Stromal cell of bone marrow (primary cell): ENCODE data around the gene KIFC3.
"Not testable (repeated sequence)": the region's sequence is repeated elsewhere in the genome, so short reads cannot be mapped to it uniquely, and the experiment has no call there.

Experiments used
- DNase-seq: peaks from one replicate; pipeline ENCODE4 v3.0.0-alpha.2; 2012; ENCODE audit warnings: low read depth

The KIFC3 gene

DNA sequence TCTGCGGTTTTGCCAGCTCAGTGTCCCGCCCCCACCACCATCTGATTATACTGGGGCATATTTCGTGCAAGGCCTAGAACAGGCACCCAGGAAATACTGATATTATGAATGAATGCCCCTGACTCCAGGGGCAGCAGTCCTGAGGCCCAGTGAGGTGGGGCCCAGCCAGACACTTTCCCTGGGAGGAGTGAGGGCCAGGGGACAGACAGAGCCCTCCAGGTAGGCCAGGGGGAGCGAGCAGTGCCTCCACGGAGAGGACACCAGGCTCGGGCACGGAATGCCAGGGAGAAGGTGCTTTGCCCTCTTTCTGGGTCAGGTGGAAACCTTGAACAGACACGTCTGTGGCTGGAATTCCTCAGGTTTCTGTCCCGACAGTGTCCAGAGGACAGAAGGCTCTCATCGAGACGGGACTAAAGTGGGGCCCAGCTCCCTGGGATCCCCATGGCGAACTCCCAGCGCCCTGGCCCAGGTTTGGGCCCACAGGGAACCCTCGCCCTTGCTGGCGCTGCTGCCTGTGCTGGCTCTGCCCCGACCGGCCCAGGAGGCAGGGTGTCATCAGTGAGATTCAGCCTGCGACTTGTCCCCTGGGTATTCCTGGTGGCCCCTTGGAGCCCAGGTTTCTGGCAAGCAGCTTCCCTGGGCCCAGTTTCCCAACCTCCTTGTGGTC is 62.4 kb downstream of the KIFC3 start:
- no peak for DNase-seq

DNA sequence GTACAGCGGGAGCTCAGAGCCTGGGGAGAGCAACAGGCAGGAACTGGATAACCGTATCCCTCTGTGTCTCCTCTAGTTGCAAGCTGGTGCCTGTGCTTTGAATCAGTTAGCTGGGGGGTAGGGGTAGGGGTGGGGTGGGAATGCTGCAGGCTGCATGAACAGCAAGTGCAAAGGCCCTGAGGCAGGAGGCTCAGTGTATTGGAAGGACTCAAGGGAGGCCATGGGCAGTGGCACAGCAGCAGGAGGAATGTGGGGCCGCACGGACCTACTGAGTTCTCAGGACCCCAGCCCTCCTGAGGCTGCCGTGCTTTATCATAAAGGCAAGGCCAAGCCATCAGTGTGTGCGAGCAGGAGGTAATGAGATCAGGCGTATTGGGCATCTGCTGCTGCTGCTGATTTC is 63.4 kb downstream of the KIFC3 start:
- DNase-seq: no peak

DNA sequence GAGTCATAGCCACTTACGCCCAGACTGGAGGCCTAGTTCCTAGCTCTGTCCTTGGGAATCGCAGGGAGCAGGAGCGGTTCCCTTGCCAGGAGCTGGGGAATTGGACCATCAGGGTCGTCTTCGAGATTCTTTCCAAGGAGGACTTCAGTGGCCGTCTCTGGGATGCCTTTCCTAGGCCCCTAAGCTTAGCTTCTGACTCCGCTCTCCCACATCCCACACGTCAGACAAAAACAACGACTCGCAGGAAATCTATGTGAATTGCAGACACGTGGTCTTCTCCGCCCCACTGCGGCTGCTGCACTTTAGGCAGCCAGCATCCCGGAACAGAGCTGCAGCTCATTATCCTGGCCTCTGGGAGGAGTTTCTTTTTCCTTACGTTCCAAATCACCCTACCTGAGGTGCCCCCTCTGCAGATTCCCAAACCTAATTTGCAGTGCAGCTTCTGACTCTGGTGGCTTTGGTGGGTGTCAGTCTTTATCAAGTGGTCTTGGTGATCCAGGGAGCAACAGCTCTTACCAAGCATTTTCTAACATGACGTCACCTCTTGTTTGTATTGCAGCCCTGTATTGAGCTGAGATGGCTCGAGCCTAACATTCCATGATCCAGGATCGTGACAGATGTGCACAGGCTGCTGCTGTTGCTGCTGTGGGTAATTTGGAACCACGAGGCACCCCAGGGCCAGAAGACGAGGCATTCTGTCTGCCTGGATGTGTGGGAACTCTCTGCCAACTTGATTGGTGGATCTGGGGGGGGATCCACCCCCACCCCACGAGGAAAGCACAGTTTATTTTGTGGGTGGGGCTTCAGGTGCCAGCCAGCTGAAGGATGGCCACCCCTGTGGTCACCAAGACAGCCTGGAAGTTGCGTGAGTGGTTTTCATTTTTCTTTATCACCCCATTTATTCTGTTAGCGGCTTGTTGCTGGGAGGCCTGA is 65.6 kb downstream of the KIFC3 start:
- DNase-seq: peak; percentile 63

DNA sequence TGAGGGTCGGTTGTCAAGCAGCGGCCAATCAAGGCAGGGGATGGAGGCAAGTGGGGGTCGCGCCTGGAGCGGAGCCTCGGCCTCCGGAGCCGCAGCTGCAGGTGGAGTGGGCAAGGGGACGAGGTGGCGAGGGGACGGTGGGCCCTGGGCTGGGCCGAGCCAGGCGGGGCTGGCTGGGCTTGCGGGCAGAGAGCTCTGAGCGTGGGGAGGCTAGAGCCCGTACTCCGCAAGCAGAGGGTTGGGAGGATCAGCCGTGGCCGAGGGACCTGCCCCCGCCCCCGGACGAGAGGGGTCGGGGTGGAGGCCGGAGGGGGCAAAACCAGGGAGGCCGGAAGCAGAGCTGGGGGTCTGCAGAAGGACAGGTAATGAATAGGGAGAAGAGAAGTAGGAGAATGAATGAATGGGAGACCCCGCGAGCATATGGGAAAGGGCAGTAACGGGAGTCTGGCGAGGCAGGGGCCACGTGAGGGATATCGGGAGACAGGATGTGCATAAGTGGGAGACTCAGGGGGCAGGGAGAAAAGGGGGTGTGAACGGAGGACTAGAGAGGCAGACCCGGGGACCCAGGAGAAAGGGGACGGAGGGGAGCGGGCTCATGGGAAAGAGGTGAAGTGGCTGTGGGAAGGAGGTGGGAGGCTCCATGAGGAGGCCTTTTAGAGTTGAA is 66.4 kb downstream of the KIFC3 start, which contains the start of gene KATNB1:
KATNB1 (plus strand) TSS at position 16 of the 664 bp plus-strand sequence. CDS start 1,474 bp downstream, outside the sequence.
- DNase-seq: no peak

DNA sequence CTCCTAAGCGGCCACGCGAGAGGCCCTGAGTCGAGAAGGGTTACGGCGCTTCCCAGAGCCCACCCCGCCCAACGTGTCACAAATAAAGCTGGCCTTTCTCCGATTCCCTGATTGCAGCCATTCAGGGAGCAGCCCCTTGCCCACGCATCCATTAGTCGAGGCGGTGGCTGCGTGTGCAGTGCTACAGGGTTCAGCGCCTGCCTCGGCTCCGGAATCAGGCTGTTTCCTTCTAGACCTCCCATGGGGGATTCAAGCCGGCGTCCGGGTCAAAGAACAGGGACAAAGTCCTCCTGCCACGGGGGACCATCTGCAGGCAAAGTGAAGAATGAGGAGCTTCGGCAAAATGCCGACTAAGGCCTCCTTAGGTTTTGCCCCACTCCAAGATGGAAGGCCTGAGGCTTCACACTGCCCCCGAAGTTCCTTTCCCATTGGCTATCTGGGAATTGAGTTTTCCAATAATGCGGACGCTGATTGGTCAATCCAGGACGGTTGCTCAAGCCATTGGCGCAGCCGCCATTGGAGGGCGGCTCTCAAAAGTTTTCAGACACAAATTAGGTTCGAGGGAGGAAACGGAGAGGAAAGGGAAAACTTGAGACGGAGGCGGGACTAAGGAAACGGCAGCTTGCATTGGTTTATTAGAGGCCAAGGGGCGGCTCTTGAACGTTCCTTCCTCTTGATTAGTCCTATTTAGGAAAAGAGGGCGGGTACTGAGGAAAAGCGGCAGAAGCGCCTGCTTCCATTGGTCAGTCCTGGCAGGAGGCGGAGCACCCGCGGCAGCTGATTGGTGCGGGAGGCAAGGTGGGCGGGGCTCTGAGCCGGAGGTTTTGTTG is 67.2 kb downstream of the KIFC3 start:
- peak; percentile 100 for DNase-seq

DNA sequence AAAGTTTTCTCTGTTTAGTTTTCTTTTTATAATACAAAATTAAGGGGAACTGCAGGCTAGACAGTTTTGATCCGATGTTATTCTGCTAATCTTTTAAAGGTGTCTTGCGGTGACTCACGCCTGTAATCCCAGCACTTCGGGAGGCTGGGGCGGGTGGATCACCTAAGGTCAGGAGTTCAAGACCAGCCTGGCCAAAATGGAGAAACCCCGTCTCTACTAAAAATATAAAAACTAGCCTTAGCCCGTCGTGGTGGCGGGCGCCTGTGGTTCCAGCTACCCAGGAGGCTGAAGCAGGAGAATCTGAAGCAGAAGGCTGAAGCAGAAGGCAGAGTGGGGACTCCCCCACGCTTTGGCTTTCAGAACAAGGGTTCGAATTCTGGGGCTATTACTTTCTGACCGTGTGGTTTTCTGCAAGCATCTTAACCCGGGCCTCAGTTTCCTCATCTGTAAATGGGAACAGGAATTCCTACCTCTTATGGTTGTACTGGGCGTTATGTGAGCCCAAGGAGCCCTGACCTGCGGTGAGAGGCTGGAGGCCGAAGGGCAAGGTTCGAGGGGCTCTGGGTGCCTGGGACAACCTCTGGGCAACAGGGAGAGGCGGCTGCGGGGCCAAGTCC is 67.9 kb downstream of the KIFC3 start:
- no peak for DNase-seq

DNA sequence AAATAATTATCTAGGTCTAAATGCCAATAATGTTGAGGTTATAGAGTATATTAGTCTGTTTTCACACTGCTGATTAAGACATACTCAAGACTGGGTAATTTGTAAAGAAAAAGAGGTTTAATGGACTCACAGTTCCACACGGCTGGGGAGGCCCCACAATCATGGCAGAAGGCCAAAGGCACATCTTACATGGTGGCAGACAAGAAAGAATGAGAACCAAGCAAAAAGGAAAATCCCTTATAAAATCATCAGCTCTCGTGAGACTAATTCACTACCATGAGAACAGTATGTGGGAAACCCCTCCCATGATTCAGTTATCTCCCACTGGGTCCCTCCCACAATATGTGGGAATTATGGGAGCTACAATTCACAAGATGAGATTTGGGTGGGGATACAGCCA is 69.6 kb downstream of the KIFC3 start:
- DNase-seq: no peak

DNA sequence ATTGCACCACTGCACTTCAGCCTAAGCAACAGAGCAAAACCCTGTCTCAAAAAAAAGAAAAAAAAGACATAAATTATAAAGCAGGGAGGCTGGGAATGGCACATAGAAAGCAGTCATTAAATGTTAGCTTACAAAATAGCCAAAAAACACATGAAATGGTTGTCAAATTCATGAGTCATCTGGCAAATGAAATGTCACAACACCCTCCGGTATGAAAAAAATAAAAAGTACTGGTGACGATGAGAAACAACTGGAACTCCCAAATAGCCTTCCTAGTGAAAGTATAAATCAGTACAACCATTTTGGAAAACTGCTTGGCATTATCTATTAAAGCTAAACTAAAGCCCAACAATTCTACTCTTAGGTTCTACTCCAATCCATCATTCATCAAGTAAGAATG is 70.3 kb downstream of the KIFC3 start:
- DNase-seq: peak; percentile 76

DNA sequence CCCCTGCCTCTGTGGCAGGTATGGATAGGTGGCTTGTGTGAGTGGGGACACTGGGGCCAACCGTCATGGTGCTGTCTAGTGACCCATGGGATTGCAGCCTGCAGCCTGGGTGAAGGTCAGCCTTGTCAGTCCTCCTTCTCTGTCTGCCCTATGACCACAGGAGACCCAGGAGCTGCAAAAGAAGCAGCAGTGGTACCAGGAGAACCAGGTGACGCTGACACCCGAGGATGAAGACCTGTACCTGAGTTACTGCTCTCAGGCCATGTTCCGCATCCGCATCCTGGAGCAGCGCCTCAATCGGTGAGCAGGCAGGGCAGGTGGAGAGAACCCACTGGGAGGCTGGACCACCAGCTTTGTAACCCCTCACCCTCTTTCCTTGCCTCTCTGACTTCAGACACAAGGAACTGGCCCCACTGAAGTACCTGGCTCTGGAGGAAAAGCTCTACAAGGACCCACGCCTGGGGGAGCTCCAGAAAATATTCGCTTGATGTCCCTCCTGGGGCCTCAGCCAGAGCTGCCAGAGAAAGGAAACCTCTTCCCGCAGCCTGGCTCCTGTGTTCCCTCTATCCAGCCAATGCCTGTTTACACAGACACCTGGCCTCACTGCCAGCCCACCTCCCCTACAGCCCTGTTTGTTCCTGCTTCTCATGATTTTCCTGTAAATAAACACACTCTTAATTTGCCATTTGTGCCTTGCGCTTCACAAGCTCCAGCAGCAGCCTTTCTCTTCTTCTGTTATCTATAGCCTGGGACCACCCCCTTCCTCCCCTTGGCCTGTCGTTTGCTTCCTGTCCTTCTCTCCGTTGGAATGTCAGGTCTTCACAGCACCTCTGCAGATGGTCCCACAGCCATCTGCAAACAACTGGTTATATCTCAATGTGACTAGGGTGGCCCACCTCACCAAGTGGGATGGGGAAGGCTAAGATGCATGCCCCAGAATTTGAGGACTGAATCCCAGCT is 71.2 kb downstream of the KIFC3 start:
- DNase-seq: no peak

DNA sequence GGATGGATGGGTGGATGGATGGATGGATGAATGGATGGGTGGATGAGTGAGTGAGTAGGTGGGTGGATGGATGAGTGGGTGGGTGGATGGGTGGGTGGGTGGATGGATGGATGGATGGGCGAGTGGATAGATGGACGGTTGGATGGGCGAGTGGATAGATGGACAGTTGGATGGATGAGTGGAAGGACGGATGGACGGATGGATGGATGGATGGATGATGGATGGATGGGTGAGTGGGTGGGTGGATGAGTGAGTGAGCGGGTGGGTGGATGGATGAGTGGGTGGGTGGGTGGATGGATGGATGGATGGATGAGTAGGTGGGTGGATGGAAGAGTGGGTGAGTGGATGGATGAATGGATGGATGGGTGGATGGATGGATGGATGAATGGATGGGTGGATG is 72.4 kb downstream of the KIFC3 start:
- DNase-seq: not testable (repeated sequence)

DNA sequence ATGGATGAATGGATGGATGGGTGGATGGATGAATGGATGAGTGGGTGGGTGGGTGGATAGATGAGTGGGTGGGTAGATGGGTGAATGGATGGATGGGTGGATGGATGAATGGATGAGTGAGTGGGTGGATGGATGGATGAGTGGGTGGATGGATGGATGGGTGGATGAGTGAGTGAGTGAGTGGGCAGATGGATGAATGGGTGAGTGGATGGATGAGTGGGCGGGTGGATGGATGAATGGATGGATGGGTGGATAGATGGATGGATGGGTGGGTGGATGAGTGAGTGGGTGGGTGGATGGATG is 73.2 kb downstream of the KIFC3 start:
- no peak for DNase-seq

DNA sequence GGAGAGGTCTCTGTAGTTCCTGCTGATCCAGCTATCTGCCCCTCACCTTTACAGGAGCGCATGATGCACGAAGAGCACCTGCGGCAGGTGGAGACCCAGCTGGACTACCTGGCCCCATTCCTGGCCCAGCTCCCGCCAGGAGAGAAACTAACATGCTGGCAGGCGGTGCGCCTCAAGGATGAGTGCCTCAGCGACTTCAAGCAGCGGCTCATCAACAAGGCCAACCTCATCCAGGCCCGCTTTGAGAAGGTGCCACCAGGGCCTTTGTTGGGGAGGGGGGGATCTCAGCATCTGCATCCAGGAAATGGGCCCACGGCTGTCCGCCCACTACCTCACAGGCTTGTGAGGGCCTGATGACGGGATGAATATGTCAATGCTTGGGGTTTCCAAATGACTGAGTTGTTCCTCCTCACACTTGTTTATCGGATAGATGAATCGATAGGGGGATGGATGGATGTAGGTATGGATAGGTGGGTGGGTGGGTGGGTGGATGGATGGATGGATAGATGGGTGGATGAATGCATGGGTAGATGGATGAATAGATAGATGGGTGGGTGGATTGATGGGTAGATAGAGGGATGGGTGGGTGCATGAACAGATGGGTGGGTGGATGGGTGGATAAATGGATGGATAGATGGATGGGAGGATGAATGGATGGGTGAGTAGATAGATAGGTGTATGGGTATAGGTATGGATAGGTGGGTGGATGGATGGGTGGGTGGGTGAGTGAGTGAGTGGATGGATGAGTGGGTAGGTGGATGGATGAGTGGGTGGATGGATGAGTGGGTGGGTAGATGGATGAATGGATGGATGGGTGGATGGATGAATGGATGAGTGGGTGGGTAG is 73.7 kb downstream of the KIFC3 start:
- no peak for DNase-seq

DNA sequence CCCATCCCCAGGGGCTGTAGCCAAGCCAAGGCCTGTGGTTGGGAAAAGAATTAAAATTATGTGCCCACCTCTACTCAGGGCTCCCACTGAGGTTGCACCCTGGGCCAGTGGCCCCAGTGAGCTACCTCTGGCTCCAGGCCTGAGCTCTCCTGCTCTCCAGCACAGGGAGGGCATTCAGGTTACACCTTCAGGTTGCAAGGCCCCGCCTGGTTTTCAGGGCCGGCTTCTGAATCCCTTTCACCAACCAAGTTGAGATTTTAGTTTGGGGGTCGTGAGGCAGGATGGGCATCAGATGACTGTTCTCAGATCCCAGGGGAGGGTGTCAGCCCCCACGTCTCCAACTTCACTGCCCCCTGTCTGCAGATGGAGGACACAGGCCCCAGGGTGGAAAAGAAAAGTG is 74.7 kb downstream of the KIFC3 start:
- DNase-seq: no peak

DNA sequence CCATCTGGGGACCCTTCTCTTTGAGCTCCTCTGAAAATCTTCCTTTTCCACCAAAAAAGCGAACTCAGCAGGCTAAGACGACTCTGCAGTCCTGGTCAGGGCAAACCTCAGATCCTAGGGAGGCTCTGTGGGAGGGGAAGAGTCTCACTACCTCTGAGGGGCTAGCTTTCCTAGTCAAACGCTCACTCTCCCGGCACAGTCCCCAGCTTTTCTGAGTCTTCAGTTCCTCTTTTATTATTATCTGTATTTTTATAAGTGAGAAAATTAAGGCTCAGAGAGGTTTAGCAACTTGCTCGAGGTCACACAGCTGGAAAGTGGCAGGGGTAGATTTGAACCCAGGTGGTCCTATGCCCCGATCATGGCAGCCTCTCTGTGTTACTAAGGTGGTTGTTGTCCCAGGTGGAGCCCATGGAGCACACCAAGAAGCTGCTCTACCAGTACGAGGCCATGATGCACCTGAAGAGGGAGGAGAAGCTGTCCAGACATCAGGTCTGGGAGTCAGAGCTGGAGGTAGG is 75.8 kb downstream of the KIFC3 start:
- no peak for DNase-seq

DNA sequence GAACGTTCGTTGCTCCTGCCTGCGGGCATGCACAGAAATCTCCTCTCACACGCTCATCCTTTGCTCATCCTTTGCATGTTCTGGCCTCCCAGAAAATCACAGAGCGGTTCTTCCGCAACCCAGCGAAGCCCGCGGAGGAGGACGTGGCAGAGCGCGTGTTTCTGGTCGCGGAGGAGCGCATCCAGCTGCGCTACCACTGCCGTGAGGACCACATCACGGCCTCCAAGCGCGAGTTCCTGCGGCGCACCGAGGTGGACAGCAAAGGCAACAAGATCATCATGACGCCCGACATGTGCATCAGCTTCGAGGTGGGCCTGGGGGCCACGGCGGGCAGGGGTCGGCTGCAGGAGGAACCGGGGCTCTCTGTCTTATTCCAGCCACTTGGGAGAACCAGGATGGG is 76.3 kb downstream of the KIFC3 start:
- DNase-seq: no peak

DNA sequence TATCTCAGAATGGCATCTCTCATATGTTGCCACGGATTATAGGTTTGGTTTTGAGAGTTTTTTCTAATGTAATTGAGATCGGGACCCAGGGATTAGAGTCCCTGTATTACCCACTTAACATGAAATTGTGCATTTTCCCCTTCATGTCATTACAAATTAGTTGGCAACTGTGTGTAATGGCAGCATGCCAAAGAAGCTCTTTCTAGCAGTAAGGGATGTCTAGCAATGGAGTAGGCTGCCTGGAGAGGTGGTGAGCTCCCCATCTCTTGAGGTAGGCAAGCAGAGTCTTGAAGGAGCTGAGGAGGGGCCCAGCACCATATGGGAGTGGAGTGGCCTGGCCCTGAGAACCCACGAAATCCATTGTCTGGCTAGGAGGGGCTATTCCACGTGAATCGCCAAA is 76.7 kb downstream of the KIFC3 start:
- no peak for DNase-seq

DNA sequence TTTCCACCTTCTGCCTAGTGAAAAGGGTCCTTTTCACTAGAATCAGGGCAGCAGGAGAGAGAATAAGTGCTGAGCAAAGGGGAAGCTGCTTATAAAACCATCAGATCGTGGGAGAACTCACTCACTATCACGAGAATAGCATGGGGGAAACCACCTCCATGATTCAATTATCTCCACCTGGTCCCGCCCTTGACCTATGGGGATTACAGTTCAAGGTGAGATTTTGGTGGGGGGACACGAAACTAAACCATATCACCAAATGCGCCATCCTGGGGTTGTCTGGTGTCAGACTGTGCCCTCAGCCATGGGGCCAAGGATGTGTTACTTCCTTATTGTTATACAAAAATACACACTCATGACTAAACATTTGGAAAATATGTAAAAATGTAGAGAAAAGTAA is 77.1 kb downstream of the KIFC3 start:
- DNase-seq: no peak

DNA sequence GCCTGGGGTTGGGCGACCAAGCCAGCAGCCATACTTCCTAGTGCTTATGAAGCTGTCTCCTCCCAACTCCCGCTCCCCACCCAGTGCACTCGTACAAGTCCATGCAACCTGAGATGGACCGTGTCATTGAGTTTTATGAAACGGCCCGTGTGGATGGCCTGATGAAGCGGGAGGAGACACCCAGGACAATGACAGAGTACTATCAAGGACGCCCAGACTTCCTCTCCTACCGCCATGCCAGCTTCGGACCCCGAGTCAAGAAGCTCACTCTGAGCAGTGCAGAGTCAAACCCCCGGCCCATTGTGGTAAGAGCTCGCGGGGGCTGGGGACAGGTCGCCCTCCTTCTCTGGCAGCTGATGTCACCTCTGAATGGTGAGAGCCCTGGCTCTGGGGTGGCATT is 77.8 kb downstream of the KIFC3 start:
- DNase-seq: no peak

DNA sequence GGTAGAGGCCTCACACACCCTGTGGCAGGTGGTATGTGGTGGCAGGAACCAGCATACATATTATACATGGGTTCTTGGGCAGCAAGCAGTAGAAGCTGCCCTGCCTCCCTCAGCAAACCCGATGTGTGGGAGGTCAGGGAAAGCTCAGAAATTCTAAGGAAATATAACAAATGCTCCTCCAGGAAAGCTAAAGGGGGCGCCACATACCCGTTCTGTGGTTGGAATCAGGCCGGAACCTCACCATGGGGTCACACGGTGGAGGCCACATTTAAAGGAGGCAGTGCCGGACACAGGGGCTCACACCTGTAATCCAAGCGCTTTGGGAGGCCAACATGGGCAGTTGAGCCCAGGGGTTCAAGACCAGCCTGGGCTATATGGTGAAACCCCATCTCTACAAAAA is 79.1 kb downstream of the KIFC3 start:
- no peak for DNase-seq
